MCF 10A (cell line): ENCODE data around the gene TCEANC2. TPM values are rescaled to one million over a fixed set of nuclear protein-coding genes. Genes with fewer than 3 reads are reported as not detected.
A peak's percentile ranks its signal among the peaks of the same experiment; 100 is the strongest.

Experiments
- BruUV-seq: library from RNA; stranded (reverse); fragments of 400-500 nt; replicated peaks from 2 replicates; lab custom pipeline; 2021; lab: Mats Ljungman, UMichigan
- CTCF ChIA-PET: fragments of 300-600 bp; sonication (Branson Sonifier 250); formaldehyde crosslinking; extraction: SDS; loops from one replicate; lab custom pipeline; 2021; ENCODE audit warnings: antibody characterized with exemption, inconsistent platforms; lab: Yijun Ruan, JAX
- POLR2A ChIA-PET: fragments of 300-600, 350-650 bp; sonication (Branson Sonifier 250); formaldehyde crosslinking; extraction: SDS; loops from one replicate; lab custom pipeline; 2020; ENCODE audit warnings: antibody characterized with exemption, inconsistent platforms; lab: Yijun Ruan, JAX
- DNase-seq: peaks from one replicate; pipeline ENCODE4 v3.0.0-alpha.2; 2018; ENCODE audit not compliant: unreplicated experiment
- H3K27ac Mint-ChIP-seq: one replicate; pipeline ENCODE4 v1.8.0; 2022; ENCODE audit warnings: mild to moderate bottlenecking, low read depth, mixed read lengths; ENCODE audit not compliant: unreplicated experiment
- H3K27me3 Mint-ChIP-seq: one replicate; pipeline ENCODE4 v1.8.0; 2022; ENCODE audit warnings: mixed read lengths; ENCODE audit not compliant: insufficient read depth, unreplicated experiment
- H3K36me3 Mint-ChIP-seq: one replicate; pipeline ENCODE4 v1.8.0; 2022; ENCODE audit warnings: mild to moderate bottlenecking, moderate library complexity, mixed read lengths; ENCODE audit not compliant: insufficient read depth, unreplicated experiment
- H3K4me1 Mint-ChIP-seq: one replicate; pipeline ENCODE4 v1.8.0; 2022; ENCODE audit warnings: mixed read lengths; ENCODE audit not compliant: insufficient read depth, unreplicated experiment
- H3K4me3 Mint-ChIP-seq: one replicate; pipeline ENCODE4 v1.8.0; 2022; ENCODE audit warnings: mild to moderate bottlenecking, moderate library complexity, mixed read lengths; ENCODE audit not compliant: unreplicated experiment
- H3K9me3 Mint-ChIP-seq: one replicate; pipeline ENCODE4 v1.8.0; 2022; ENCODE audit warnings: mixed read lengths; ENCODE audit not compliant: unreplicated experiment
- CTCF ChIP-seq: fragments of 200-600 bp; IDR thresholded peaks from one replicate; pipeline ENCODE4 v1.8.0; 2022; ENCODE audit warnings: antibody characterized with exemption, mild to moderate bottlenecking; ENCODE audit not compliant: unreplicated experiment
- intact Hi-C: fragments of 100-400 bp; cut with micrococcal nuclease; formaldehyde crosslinking; loops from 2 replicates; pipeline ENCODE4 v1.14.1; 2022
- total RNA-seq: library from RNA; stranded (reverse); gene quantifications from 2 replicates; pipeline ENCODE4 v1.2.3, GENCODE V29; 2022

TCEANC2 gene
- total RNA-seq, 1 experiment from 2014 or later: 3.6 TPM

GRCh38 chr1:54107131-54107530, 53.7 kb downstream of the TCEANC2 start:
- peak; percentile 32 for DNase-seq
- ChIA-PET CTCF (interaction anchor here (0.6 to 1.0 kb wide), 3 partner anchors 14 to 697 kb away, joined by 3 read pairs; no protein-coding TSS in a partner anchor), POLR2A (no interaction called here)
- Mint-ChIP-seq H3K4me3 (no peak overlapping the region), H3K4me1 (no peaks in the 10 kb centered on the region), H3K9me3 (no peaks in the 10 kb centered on the region), H3K27ac (no peak overlapping the region), H3K27me3 (no peaks in the 10 kb centered on the region), H3K36me3 (peaks cover 4% of the 10 kb centered on the region)
- intact Hi-C loops: loop anchor here (1.0 kb wide), 1 partner anchor 382 kb away; no protein-coding TSS in a partner anchor
- BruUV-seq: no TSS peak
- no peak for TF ChIP-seq CTCF

- H3K27ac Mint-ChIP-seq: no peak overlapping the region
- no peak overlapping the region for H3K4me3 Mint-ChIP-seq
- peaks cover 4% of the 10 kb centered on the region for H3K36me3 Mint-ChIP-seq
- ChIA-PET CTCF (interaction anchor here (0.7 to 1.1 kb wide), 4 partner anchors 13 to 698 kb away, joined by 3 read pairs; no protein-coding TSS in a partner anchor), POLR2A (no interaction called here)
- no peak for DNase-seq
- no peak for TF ChIP-seq CTCF
- no peaks in the 10 kb centered on the region for H3K4me1 Mint-ChIP-seq
- H3K9me3 Mint-ChIP-seq: no peaks in the 10 kb centered on the region
- BruUV-seq: no TSS peak
- no peaks in the 10 kb centered on the region for H3K27me3 Mint-ChIP-seq
- intact Hi-C loops: no loop called here
Observed at GRCh38 chr1:54108156-54108555, 54.7 kb downstream of the TCEANC2 start.

- ChIA-PET CTCF (no interaction called here), POLR2A (no interaction called here)
- Mint-ChIP-seq H3K27ac (no peak overlapping the region), H3K4me3 (no peak overlapping the region), H3K9me3 (no peaks in the 10 kb centered on the region), H3K36me3 (no peaks in the 10 kb centered on the region), H3K4me1 (no peaks in the 10 kb centered on the region), H3K27me3 (no peaks in the 10 kb centered on the region)
- DNase-seq: no peak
- no TSS peak for BruUV-seq
- TF ChIP-seq CTCF: no peak
- intact Hi-C loops: loop anchor here (10.0 kb wide), 1 partner anchor 165 kb away; no protein-coding TSS in a partner anchor
Observed at GRCh38 chr1:54109129-54110090, 56.0 kb downstream of the TCEANC2 start.

- CTCF ChIA-PET: interaction anchor here (0.5 to 0.9 kb wide), 2 partner anchors 9 to 293 kb away, joined by 3 to 4 read pairs; no protein-coding TSS in a partner anchor
- no peak for TF ChIP-seq CTCF
- no TSS peak for BruUV-seq
- no peak overlapping the region for H3K27ac Mint-ChIP-seq
- no peaks in the 10 kb centered on the region for H3K36me3 Mint-ChIP-seq
- no peaks in the 10 kb centered on the region for H3K4me1 Mint-ChIP-seq
- H3K27me3 Mint-ChIP-seq: no peaks in the 10 kb centered on the region
- H3K4me3 Mint-ChIP-seq: no peak overlapping the region
- H3K9me3 Mint-ChIP-seq: no peaks in the 10 kb centered on the region
- no peak for DNase-seq
- POLR2A ChIA-PET: interaction anchor here (0.6 to 1.3 kb wide), 2 partner anchors 10 to 449 kb away, joined by 3 to 4 read pairs; no protein-coding TSS in a partner anchor
- intact Hi-C loops: loop anchor here (10.0 kb wide), 1 partner anchor 164 kb away; no protein-coding TSS in a partner anchor
Observed at GRCh38 chr1:54110996-54111395, 57.6 kb downstream of the TCEANC2 start.
